NCI-H748 (cell line): ENCODE measurements around the gene TMEM184A.

ENCODE experiments used
- DNase-seq: peaks from one replicate; lab custom pipeline; 2025; ENCODE audit not compliant: unreplicated experiment; lab: John Stamatoyannopoulos, UW

TMEM184A gene

GRCh38 chr7:1569016-1569415 is 13.0 kb upstream of the TMEM184A start:
- DNase-seq = no peak

DNA sequence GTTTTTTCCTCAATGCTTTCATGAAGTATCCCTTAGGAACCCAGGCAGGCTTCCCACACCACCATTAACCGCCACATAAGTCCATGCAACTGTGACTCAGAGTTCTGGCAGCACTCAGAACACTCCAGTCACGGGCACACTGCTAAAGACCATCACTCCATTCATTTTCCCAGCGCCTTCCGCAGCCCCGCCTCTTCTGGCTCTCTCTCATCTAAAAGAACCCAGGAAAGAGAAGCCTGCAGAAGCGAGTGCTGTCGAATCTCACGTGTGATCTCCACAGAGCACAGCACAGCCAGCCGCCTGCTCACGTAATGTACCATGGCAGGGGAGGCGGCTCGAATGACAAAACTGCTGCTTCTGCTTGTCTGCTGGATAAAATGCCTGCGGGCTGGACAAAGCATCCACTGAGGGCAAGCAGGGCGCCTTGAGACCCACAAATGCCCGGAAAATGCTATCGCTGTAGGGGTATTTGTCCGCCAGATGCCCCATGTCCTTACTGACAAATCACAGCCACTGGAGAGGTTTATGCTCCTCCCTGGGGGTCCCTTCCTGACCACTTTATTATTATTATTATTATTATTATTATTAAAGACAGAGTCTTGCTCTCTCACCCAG is 12.0 kb upstream of the TMEM184A start:
- DNase-seq = no peak

DNA sequence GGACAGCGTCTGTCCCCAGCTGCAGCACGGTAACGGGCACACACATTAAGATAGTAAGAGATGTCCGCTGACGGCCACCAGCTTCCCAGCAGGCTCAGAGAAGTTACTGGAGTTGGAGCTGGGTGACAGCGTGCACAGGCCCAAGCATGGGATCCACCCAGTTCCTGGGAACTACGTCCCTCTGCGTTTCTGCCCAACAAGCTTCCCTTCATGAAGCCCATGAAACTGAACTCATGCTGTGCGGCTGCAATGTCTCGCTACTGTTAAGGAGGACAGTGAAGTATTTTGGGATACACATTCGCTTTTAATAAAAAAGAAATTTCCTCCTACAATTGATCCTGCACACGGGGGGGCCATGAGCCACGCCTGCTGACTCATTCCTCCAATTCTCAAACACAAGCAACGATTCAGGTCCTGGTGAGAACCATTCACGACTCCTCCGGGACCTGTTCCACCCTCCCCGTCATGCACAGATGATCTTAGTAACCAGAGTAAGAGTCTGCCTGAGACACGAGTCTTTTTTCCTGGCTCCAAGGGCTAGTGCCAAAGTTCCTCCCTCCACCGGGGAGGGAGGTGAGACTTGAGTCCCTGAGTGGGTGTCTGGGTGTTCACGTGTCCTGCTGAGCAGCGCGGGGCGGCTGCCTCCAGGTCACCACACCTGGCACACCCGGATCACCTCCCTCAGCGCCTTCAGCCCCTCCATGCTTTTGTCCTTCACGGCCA is 11.2 kb upstream of the TMEM184A start:
- no peak for DNase-seq

- no peak for DNase-seq
These were observed 10.7 kb upstream of the TMEM184A start for GRCh38 chr7:1566687-1567048.

GRCh38 chr7:1564603-1565022 is 8.6 kb upstream of the TMEM184A start:
- no peak for DNase-seq

- no peak for DNase-seq
These were observed 8.1 kb upstream of the TMEM184A start for GRCh38 chr7:1563981-1564602.

DNA sequence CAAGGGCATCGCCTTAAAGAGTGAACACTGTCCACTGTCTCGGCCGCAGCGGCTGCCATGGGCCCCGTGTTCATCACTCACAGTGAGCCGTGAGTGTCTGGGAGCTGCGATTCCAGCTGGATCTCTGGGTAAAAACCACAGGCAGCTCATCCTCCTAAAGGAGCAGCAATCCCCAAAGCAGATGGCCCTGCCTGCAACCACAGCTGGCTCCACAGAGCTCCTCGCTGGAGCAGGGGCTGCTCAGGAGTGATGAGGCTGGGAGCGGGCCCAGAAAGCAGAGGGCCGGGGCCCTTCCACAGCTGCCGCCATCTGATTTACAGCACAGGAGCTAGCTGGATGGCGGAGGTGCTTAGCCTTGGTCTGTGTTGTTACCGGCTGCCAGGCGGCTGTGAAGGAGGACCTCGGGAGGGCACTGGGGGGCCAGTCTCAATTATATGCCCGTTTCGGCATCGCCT is 6.6 kb upstream of the TMEM184A start:
- DNase-seq = no peak

- no peak for DNase-seq
These were observed 6.1 kb upstream of the TMEM184A start for GRCh38 chr7:1562116-1562515.

- no peak for DNase-seq
These were observed 5.3 kb upstream of the TMEM184A start for GRCh38 chr7:1561036-1561940.

- no peak for DNase-seq
These were observed 4.6 kb upstream of the TMEM184A start for GRCh38 chr7:1560620-1561031.

DNA sequence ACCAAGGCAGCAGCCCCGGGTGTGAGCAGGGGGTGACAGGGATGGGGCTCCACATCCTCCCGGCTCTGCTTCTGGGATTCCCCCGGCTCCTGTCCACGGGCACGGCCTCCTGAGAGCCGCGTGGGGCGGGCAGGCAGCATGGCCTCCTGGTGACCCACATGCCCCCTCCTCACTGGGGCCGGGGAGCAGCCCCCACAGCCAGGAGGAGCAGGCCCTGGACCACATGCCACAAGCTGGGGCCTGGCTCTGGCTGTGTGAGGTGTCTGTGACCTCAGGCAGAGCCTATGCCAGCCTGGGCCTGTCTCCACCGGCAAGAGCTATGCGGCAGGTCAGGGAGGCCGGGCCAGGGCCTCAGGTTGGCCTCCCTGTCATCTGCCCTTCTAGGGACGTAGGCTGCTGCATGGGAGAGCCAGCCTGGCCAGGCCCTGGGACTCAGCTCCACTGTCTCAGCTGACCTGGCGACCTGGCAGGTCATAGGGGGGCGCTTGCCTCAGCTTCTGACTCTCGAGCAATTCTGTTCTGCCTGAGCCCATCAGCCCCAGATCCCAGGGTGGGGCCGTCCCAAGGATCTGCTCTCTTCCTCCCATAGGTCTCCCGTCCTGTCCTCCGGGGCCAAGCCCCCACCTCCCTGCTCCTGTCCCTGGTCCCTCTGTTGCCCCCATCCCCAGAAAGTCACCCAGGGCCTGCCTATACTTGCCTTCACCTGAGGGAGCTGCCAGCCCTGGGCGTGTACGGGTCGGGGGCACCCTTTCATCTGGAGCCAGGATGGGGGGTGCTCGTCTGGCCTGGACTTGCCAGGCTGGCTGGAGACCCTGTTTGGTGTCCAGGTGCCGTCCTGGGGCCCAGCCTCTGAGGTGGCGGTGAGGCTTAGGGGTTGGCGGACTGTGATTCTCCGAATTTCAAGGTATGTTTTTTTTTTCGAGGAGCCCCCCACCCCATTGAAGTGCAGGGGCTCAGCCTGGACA is 3.9 kb upstream of the TMEM184A start:
- no peak for DNase-seq

GRCh38 chr7:1558841-1559625 is 3.0 kb upstream of the TMEM184A start:
- no peak for DNase-seq

- DNase-seq = no peak
These were observed 2.3 kb upstream of the TMEM184A start for GRCh38 chr7:1558181-1558811.

DNA sequence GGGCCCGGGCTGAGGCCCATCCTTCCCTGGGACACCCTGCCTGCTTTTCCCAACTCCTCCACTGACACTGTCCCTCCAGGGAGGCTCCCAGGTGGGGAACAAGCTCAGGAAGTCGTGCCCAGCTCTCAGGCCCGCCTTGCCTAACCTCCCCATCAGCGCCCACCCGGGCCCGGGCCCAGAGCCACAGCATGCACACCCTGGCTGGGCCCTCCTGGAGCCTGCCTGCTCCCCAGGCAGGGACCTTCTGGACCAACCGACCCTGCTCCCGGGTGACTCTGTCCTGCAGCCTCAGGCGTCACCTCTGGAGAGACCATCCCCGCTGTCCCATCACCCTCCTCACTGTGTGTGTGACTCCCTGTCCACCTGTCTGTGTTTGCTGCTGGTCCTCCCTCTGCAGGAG is 1.8 kb upstream of the TMEM184A start:
- DNase-seq = no peak

DNA sequence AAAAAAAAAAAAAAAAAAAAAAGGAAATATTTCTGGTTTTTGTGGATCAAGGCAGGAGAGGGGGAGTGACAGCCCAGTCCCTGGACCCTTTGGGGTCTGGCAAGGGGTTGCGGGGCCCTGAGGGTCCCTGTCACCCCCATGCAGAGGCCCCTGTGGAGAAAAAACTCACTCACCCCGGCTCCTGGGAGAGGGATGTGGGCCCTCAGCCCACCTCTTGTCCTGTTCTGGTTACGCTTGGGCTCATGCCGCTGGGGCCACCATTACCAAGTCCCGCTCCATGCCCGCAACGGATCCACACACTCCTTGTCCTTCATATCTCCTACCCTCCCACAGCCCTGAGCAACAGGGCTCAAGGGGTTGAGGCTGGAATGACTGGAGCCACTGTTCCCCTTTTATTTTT is 1.0 kb upstream of the TMEM184A start:
- DNase-seq = no peak

DNA sequence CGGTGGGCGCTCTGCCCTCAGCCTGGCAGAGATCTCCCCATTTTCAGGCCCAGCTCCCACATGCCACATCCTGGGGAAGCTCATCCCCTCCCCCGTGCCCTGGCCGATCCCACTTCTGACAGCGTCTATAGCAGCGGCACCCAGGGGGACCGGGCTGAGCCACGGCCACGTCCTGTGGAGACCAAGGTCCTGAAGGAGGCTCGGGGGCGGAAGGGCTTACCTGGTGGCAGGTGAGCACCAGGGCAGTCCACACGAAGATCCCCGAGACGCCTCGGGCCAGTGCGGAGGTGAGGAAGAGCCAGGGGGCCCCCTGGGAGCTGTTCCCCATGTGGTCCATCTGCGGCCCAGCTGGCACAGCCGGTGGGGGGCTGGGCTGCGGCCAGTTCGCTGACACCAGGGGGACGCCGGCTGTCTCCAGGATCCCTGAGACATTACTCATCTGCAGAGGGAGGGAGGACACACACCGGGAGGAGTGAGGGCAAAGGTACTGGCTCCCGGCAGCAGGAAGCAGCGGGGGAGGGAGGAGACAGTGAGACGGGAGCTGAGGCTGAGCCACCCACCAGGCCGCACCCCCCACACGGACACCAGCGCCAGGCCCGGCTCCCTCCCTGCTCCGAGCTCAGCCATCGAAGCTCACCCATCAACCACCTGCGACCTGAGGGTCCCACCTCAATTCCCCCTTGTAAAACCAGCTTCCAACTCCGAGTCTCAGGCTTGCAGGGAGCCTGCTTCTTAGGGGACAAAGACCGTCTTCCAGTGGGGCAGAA is 776 bp downstream of the TMEM184A start:
- peak; percentile 11 for DNase-seq

DNA sequence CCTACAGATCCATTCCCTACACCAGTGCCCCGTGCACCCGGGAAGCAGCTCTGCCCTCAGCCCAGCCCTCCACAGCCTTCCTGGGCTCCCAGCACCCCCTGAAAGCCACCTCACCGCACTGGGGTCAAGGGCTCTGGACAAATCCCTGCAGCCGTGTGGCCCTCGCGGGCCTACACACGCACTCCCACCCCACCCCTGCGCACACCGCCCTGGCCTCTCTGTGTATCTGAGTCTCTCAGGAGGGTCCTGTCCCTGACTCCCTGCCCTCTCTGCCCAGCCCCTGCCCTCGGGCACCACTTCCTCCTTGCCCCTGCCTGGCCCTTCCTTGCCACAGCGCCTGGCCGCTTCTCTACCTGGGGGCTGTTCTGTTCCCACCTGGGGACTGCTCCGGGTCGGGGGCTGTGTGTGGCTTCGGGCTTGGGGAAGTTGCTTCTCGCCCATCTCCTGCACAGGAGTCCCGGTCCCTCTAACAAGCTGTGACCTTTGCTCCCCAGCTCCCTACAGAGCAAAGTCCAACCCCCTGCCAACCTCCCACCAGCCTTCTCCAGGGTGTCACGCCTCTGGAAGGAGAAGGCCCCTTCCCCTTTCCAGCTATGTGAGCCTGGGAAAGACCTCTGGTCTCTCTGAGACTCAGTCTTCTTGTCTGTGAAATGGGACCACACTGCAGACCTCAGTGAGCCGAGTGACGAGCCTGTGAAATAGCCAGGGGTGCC is 1.5 kb downstream of the TMEM184A start:
- DNase-seq = no peak
